HepG2 (cell line): ENCODE measurements around the gene ABCF1. TPM values are rescaled to one million over a fixed set of nuclear protein-coding genes. Genes with fewer than 3 reads are reported as not detected.

Experiments
- BRD4 ChIP-seq: sonication (generic); formaldehyde crosslinking; IDR thresholded peaks from 2 replicates; pipeline ENCODE4 v1.4.0; 2020; ENCODE audit warnings: missing genetic modification reagents
- CC2D1A ChIP-seq: sonication (generic); formaldehyde crosslinking; IDR thresholded peaks from 2 replicates; pipeline ENCODE4 v1.8.1; 2023; ENCODE audit warnings: mild to moderate bottlenecking, missing genetic modification reagents
- FOXJ3 ChIP-seq: sonication (generic); formaldehyde crosslinking; IDR thresholded peaks from 2 replicates; pipeline ENCODE4 v1.4.0; 2020; ENCODE audit warnings: missing genetic modification reagents, mild to moderate bottlenecking, borderline replicate concordance
- GTF3A ChIP-seq: sonication (generic); formaldehyde crosslinking; conservative IDR thresholded peaks from 2 replicates; pipeline ENCODE4 v1.4.0; 2020; ENCODE audit warnings: mild to moderate bottlenecking, missing genetic modification reagents
- ISL2 ChIP-seq: sonication (generic); formaldehyde crosslinking; IDR thresholded peaks from 2 replicates; pipeline ENCODE4 v1.5.0; 2020; ENCODE audit warnings: missing genetic modification reagents
- KDM1A ChIP-seq: IDR thresholded peaks from 2 replicates; pipeline ENCODE4 v1.6.1; 2016; ENCODE audit warnings: missing compliant biosample characterization
- MED13 ChIP-seq: sonication (generic); formaldehyde crosslinking; IDR thresholded peaks from 2 replicates; pipeline ENCODE4 v1.5.0; 2020; ENCODE audit warnings: missing genetic modification reagents
- MEF2D ChIP-seq: sonication (generic); formaldehyde crosslinking; IDR thresholded peaks from 2 replicates; pipeline ENCODE4 v1.5.1; 2020; ENCODE audit warnings: mild to moderate bottlenecking, missing genetic modification reagents
- RNF2 ChIP-seq: fragments of 450-650 bp; conservative IDR thresholded peaks from 2 replicates; pipeline ENCODE4 v1.6.1; 2016; ENCODE audit warnings: low read depth
- SIX1 ChIP-seq: sonication (generic); formaldehyde crosslinking; IDR thresholded peaks from 2 replicates; pipeline ENCODE4 v1.4.0; 2020; ENCODE audit warnings: missing genetic modification reagents, borderline replicate concordance
- ZNF224 ChIP-seq: sonication (generic); formaldehyde crosslinking; IDR thresholded peaks from 2 replicates; pipeline ENCODE4 v1.5.0; 2020; ENCODE audit warnings: mild to moderate bottlenecking, missing genetic modification reagents
- ZNF225 ChIP-seq: sonication (generic); formaldehyde crosslinking; IDR thresholded peaks from 2 replicates; pipeline ENCODE4 v1.4.0; 2020; ENCODE audit warnings: mild to moderate bottlenecking, missing genetic modification reagents
- ZNF33A ChIP-seq: sonication (generic); formaldehyde crosslinking; IDR thresholded peaks from 2 replicates; pipeline ENCODE4 v1.5.1; 2020; ENCODE audit warnings: missing genetic modification reagents, mild to moderate bottlenecking, moderate library complexity, borderline replicate concordance
- ZNF484 ChIP-seq: sonication (generic); formaldehyde crosslinking; IDR thresholded peaks from 2 replicates; pipeline ENCODE4 v1.5.1; 2020; ENCODE audit warnings: mild to moderate bottlenecking, low read depth, missing genetic modification reagents, borderline replicate concordance
- ZNF546 ChIP-seq: sonication (generic); formaldehyde crosslinking; conservative IDR thresholded peaks from 2 replicates; pipeline ENCODE4 v1.8.1; 2023; ENCODE audit warnings: mild to moderate bottlenecking, missing genetic modification reagents
- ZSCAN30 ChIP-seq: sonication (generic); formaldehyde crosslinking; IDR thresholded peaks from 2 replicates; pipeline ENCODE4 v1.5.0; 2020; ENCODE audit warnings: mild to moderate bottlenecking, missing genetic modification reagents
- polyA plus RNA-seq, 8 experiments: library from polyadenylated mRNA; depleted of rRNA in 3 of 8; stranded (reverse) in 7 of 8; unstranded in 1 of 8; fragments of >200 nt; fragmentation: Illumina TruSeq in 4 of 8; extraction: Trizol in 4 of 8; gene quantifications; 2 replicates each; pipeline versions ENCODE4 v1.2.1 to v1.2.3, GENCODE V29; 2011 to 2016; ENCODE audit warnings: low read depth in 4 of 8, missing spikeins in 1 of 8, mixed read lengths in 1 of 8; ENCODE audit not compliant: insufficient read depth in 1 of 8
- total RNA-seq, 5 experiments: library from RNA; depleted of rRNA; stranded (reverse); fragments of >200 nt; fragmentation: Illumina TruSeq; extraction: Trizol; gene quantifications; 2 replicates each; pipeline ENCODE4 v1.2.3, GENCODE V29; 2016; ENCODE audit warnings: low read depth in 1 of 5
- TF ChIP-seq, protein P1 (sequence below): sonication (generic); formaldehyde crosslinking; IDR thresholded peaks from 2 replicates; pipeline ENCODE4 v1.5.0; 2020; ENCODE audit warnings: missing genetic modification reagents
- TF ChIP-seq, protein P2 (sequence below): sonication (generic); formaldehyde crosslinking; IDR thresholded peaks from 2 replicates; pipeline ENCODE4 v1.9.0; 2021; ENCODE audit warnings: missing genetic modification reagents, mild to moderate bottlenecking, borderline replicate concordance
- TF ChIP-seq, protein P3 (sequence below): sonication (generic); formaldehyde crosslinking; IDR thresholded peaks from 2 replicates; pipeline ENCODE4 v1.5.1; 2020; ENCODE audit warnings: mild to moderate bottlenecking, moderate library complexity, missing genetic modification reagents
- TF ChIP-seq, protein P4 (sequence below), 2 experiments: sonication (generic) in 1 of 2; formaldehyde crosslinking in 1 of 2; IDR thresholded peaks; 2 replicates each; pipeline versions ENCODE4 v1.6.1 to v1.9.0; 2014 to 2022; ENCODE audit warnings: antibody characterized with exemption in 1 of 2, borderline replicate concordance in 1 of 2, inconsistent platforms in 1 of 2, low read depth in 1 of 2, missing genetic modification reagents in 1 of 2

The ABCF1 gene
- total and polyA plus RNA-seq, 2 of the 13 experiments (the other 11 are each of a cell fraction or from before 2014, with no cell fraction given), result 25.4 to 98.9 TPM

DNA sequence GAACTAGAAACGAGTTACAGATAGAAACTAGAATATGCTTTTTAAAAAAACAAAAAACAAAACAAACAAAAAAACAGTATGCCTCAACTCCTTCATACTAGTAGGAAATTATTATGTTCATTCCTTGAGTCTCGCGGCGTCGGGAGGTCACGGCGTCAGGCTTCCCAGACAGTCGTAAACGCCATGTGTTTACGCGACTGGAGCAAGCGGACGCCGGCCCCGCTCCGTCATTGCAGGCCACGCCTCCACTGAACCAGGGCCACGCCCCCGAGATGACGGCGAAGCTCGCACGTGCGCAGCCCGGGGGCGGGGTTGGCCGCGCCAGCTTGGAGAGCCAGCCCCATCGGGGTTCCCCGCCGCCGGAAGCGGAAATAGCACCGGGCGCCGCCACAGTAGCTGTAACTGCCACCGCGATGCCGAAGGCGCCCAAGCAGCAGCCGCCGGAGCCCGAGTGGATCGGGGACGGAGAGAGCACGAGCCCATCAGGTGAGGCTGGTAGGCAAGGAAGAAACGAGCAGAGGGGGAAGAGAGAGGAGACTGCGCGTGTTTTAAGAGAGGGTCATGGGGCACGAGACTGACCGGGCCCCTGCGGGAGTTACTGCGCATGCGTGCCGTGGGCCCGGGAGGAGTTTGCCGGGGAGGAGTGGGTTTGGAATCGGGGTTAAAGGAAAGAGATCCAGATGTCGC, at the start of gene ABCF1 (continued):
- TF ChIP-seq BRD4 (CRISPR knock-in tag) (peak; percentile 88; the same call in 1 of the 2 replicates), ZNF484 (CRISPR knock-in tag) (no peak), FOXJ3 (peak; percentile 89), KDM1A (CRISPR knock-in tag) (no peak), CC2D1A (CRISPR knock-in tag) (peak; percentile 99), MEF2D (CRISPR knock-in tag) (peak; percentile 94), SIX1 (CRISPR knock-in tag) (peak; percentile 78; the same call in 1 of the 2 replicates), MED13 (peak; percentile 93), ZNF546 (peak; percentile 94; the same call in 1 of the 2 replicates), GTF3A (peak; percentile 66; the same call in 1 of the 2 replicates), ZNF225 (CRISPR knock-in tag) (peak; percentile 83; the same call in 1 of the 2 replicates), ZNF224 (CRISPR knock-in tag) (peak; percentile 99), ZNF33A (CRISPR knock-in tag) (no peak; the same call in 1 of the 2 replicates), ZSCAN30 (no peak), RNF2 (peak; percentile 95), ISL2 (CRISPR knock-in tag) (peak; percentile 84)
- TF ChIP-seq, protein P1, sequence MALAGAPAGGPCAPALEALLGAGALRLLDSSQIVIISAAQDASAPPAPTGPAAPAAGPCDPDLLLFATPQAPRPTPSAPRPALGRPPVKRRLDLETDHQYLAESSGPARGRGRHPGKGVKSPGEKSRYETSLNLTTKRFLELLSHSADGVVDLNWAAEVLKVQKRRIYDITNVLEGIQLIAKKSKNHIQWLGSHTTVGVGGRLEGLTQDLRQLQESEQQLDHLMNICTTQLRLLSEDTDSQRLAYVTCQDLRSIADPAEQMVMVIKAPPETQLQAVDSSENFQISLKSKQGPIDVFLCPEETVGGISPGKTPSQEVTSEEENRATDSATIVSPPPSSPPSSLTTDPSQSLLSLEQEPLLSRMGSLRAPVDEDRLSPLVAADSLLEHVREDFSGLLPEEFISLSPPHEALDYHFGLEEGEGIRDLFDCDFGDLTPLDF (CRISPR knock-in tag), result peak; percentile 85; the same call in 1 of the 2 replicates
- TF ChIP-seq, protein P2, sequence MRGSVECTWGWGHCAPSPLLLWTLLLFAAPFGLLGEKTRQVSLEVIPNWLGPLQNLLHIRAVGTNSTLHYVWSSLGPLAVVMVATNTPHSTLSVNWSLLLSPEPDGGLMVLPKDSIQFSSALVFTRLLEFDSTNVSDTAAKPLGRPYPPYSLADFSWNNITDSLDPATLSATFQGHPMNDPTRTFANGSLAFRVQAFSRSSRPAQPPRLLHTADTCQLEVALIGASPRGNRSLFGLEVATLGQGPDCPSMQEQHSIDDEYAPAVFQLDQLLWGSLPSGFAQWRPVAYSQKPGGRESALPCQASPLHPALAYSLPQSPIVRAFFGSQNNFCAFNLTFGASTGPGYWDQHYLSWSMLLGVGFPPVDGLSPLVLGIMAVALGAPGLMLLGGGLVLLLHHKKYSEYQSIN, result no peak; the same call in 1 of the 2 replicates
- TF ChIP-seq, protein P3, sequence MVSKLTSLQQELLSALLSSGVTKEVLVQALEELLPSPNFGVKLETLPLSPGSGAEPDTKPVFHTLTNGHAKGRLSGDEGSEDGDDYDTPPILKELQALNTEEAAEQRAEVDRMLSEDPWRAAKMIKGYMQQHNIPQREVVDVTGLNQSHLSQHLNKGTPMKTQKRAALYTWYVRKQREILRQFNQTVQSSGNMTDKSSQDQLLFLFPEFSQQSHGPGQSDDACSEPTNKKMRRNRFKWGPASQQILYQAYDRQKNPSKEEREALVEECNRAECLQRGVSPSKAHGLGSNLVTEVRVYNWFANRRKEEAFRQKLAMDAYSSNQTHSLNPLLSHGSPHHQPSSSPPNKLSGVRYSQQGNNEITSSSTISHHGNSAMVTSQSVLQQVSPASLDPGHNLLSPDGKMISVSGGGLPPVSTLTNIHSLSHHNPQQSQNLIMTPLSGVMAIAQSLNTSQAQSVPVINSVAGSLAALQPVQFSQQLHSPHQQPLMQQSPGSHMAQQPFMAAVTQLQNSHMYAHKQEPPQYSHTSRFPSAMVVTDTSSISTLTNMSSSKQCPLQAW (CRISPR knock-in tag), result peak; percentile 99
- TF ChIP-seq, protein P4, sequence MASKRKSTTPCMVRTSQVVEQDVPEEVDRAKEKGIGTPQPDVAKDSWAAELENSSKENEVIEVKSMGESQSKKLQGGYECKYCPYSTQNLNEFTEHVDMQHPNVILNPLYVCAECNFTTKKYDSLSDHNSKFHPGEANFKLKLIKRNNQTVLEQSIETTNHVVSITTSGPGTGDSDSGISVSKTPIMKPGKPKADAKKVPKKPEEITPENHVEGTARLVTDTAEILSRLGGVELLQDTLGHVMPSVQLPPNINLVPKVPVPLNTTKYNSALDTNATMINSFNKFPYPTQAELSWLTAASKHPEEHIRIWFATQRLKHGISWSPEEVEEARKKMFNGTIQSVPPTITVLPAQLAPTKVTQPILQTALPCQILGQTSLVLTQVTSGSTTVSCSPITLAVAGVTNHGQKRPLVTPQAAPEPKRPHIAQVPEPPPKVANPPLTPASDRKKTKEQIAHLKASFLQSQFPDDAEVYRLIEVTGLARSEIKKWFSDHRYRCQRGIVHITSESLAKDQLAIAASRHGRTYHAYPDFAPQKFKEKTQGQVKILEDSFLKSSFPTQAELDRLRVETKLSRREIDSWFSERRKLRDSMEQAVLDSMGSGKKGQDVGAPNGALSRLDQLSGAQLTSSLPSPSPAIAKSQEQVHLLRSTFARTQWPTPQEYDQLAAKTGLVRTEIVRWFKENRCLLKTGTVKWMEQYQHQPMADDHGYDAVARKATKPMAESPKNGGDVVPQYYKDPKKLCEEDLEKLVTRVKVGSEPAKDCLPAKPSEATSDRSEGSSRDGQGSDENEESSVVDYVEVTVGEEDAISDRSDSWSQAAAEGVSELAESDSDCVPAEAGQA (IDR thresholded peaks at IDR 0.05; ENCODE audit: low read depth), result peak; percentile 79
- TF ChIP-seq, protein P4 (CRISPR knock-in tag; IDR thresholded peaks at IDR 0.05; ENCODE audit: borderline replicate concordance), result no peak; the same call in 1 of the 2 replicates
